ENCODE results near the gene MACROD2. TPM values are rescaled to one million over a fixed set of nuclear protein-coding genes. Genes with fewer than 3 reads are reported as not detected.
A peak's percentile ranks its signal among the peaks of the same experiment; 100 is the strongest.

Gene MACROD2
- total and polyA plus RNA-seq, 4 donors, result 0.66 to 10.5 (median 3.3) TPM

GRCh38 chr20:14732343-14732742 is 737.0 kb downstream of the MACROD2 start (continued):
- no peak for TF ChIP-seq CTCF (IDR thresholded peaks at IDR 0.05; ENCODE audit: low read depth, low read length, missing input control)
- no peak for TF ChIP-seq SP1 (IDR thresholded peaks at IDR 0.05)
- no peak for TF ChIP-seq FOXA1 (IDR thresholded peaks at IDR 0.05)

DNA sequence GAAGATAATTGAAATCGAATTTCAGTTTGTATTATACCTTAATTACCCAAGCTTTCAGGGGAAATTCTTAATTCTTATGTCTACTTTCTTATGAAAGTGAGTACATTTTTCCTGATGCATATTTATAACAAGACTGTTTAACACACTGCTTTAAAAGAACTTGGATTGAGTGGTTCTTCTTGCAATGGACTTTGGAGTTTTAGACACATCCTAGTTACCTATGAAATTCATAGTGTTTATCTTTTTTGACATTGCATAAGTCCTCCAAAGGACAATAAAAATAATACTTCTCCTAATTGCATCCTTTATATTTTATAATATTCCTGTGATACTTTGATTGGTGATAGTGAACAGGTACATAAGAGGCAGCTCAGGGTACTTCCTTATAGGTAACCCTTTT is 737.7 kb downstream of the MACROD2 start:
- H3K27me3 ChIP-seq (ENCODE audit: control insufficient read depth in 4 of 4, insufficient read depth in 4 of 4, low read length in 3 of 4), result no peaks in the 10 kb centered on the region
- H3K9me3 ChIP-seq (ENCODE audit: control insufficient read depth in 4 of 4, low read length in 3 of 4), result no peaks in the 10 kb centered on the region
- 86% methylated on average over 1 of the region's 1 CpG for WGBS
- TF ChIP-seq TAF1 (conservative IDR thresholded peaks at IDR 0.05) (no peak), RAD21 (IDR thresholded peaks at IDR 0.05) (no peak), HNF4G (IDR thresholded peaks at IDR 0.05) (no peak), GABPA (IDR thresholded peaks at IDR 0.05 in 1 of 2, conservative IDR thresholded peaks at IDR 0.05 in 1 of 2) (no peak), HNF4A (conservative IDR thresholded peaks at IDR 0.05) (peak; percentile 51 to 53), EGR1 (IDR thresholded peaks at IDR 0.05; ENCODE audit: low read depth in 2 of 2) (no peak)
- H3K9ac ChIP-seq (ENCODE audit: low read depth in 1 of 2, low read length in 2 of 2), result no peak overlapping the region
- no peaks in the 10 kb centered on the region for H3K36me3 ChIP-seq (ENCODE audit: control insufficient read depth in 4 of 4, insufficient read depth in 3 of 4, low read depth in 1 of 4, low read length in 3 of 4)
- no peak overlapping the region for H3K27ac ChIP-seq (ENCODE audit: low read depth in 1 of 2, low read length in 2 of 2)
- H3K4me3 ChIP-seq (ENCODE audit: low read depth in 1 of 3, low read length in 3 of 3), result no peak overlapping the region
- DNase-seq (ENCODE audit: low spot score), result no peak
- H3K4me1 ChIP-seq (ENCODE audit: control insufficient read depth in 4 of 4, insufficient read depth in 4 of 4, low read length in 3 of 4), result peaks cover 2 to 11% (median 4%) of the 10 kb centered on the region in 4 donors

DNA sequence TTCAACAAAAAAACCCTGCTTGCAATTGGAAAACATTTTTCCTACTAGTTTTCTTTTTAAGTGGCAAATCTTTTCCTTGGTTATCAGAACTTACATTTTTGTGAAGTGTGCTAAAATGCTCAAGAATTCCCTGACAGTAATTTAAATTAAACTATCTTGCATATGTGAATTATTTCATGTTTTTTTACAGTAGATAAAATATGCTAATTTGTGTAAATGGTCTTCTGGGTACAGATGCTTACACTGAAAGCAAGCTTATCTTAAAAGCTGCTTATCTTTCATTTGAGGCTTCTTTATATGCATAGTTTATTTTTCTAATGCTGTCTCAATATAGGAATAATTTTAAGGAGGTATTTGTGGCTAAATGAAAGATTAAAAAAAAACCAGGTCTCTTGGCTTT is 745.1 kb downstream of the MACROD2 start:
- Histone ChIP-seq H3K9ac (ENCODE audit: low read depth in 1 of 2, low read length in 2 of 2) (no peak overlapping the region), H3K27ac (ENCODE audit: low read depth in 1 of 2, low read length in 2 of 2) (no peak overlapping the region), H3K9me3 (ENCODE audit: control insufficient read depth in 4 of 4, low read length in 3 of 4) (no peaks in the 10 kb centered on the region), H3K36me3 (ENCODE audit: control insufficient read depth in 4 of 4, insufficient read depth in 3 of 4, low read depth in 1 of 4, low read length in 3 of 4) (no peaks in the 10 kb centered on the region), H3K4me3 (ENCODE audit: low read depth in 1 of 3, low read length in 3 of 3) (no peak overlapping the region), H3K27me3 (ENCODE audit: control insufficient read depth in 4 of 4, insufficient read depth in 4 of 4, low read length in 3 of 4) (no peaks in the 10 kb centered on the region), H3K4me1 (ENCODE audit: control insufficient read depth in 4 of 4, insufficient read depth in 4 of 4, low read length in 3 of 4) (peaks cover 0 to 1% (median 0%) of the 10 kb centered on the region in 4 donors)
- no peak for TF ChIP-seq JUND (IDR thresholded peaks at IDR 0.05)
- TF ChIP-seq FOXA1 (IDR thresholded peaks at IDR 0.05), result no peak
- TF ChIP-seq RXRA (IDR thresholded peaks at IDR 0.05), result no peak
- TF ChIP-seq NR2F2 (IDR thresholded peaks at IDR 0.05), result no peak
- no peak for TF ChIP-seq EGR1 (IDR thresholded peaks at IDR 0.05; ENCODE audit: low read depth in 2 of 2)
- no peak for TF ChIP-seq REST (IDR thresholded peaks at IDR 0.05)
- no peak for TF ChIP-seq SP1 (IDR thresholded peaks at IDR 0.05)
- no peak for TF ChIP-seq GABPA (IDR thresholded peaks at IDR 0.05 in 1 of 2, conservative IDR thresholded peaks at IDR 0.05 in 1 of 2)
- no peak for TF ChIP-seq ZBTB33 (IDR thresholded peaks at IDR 0.05)
- TF ChIP-seq FOXA2 (IDR thresholded peaks at IDR 0.05), result no peak
- no peak for TF ChIP-seq HNF4A (conservative IDR thresholded peaks at IDR 0.05)
- no peak for TF ChIP-seq TAF1 (conservative IDR thresholded peaks at IDR 0.05)
- TF ChIP-seq, protein P1, sequence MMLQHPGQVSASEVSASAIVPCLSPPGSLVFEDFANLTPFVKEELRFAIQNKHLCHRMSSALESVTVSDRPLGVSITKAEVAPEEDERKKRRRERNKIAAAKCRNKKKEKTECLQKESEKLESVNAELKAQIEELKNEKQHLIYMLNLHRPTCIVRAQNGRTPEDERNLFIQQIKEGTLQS (IDR thresholded peaks at IDR 0.05), result no peak
- TF ChIP-seq HNF4G (IDR thresholded peaks at IDR 0.05), result no peak
- no peak for TF ChIP-seq RAD21 (IDR thresholded peaks at IDR 0.05)
- TF ChIP-seq, protein P2, sequence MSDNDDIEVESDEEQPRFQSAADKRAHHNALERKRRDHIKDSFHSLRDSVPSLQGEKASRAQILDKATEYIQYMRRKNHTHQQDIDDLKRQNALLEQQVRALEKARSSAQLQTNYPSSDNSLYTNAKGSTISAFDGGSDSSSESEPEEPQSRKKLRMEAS (IDR thresholded peaks at IDR 0.05), result no peak
- no peak for DNase-seq (ENCODE audit: low spot score)

Measured in liver (tissue), 9 donors.